NCI-H187 (cell line): Measurements from ENCODE around the gene CCDC51.
"Not testable (repeated sequence)": the region's sequence is repeated elsewhere in the genome, so short reads cannot be mapped to it uniquely, and the experiment has no call there.

ENCODE experiments used
- DNase-seq, 2 experiments: peaks; one replicate each; lab custom pipeline; 2025; lab: John Stamatoyannopoulos, UW

Gene CCDC51, protein sequence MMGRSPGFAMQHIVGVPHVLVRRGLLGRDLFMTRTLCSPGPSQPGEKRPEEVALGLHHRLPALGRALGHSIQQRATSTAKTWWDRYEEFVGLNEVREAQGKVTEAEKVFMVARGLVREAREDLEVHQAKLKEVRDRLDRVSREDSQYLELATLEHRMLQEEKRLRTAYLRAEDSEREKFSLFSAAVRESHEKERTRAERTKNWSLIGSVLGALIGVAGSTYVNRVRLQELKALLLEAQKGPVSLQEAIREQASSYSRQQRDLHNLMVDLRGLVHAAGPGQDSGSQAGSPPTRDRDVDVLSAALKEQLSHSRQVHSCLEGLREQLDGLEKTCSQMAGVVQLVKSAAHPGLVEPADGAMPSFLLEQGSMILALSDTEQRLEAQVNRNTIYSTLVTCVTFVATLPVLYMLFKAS

DNA sequence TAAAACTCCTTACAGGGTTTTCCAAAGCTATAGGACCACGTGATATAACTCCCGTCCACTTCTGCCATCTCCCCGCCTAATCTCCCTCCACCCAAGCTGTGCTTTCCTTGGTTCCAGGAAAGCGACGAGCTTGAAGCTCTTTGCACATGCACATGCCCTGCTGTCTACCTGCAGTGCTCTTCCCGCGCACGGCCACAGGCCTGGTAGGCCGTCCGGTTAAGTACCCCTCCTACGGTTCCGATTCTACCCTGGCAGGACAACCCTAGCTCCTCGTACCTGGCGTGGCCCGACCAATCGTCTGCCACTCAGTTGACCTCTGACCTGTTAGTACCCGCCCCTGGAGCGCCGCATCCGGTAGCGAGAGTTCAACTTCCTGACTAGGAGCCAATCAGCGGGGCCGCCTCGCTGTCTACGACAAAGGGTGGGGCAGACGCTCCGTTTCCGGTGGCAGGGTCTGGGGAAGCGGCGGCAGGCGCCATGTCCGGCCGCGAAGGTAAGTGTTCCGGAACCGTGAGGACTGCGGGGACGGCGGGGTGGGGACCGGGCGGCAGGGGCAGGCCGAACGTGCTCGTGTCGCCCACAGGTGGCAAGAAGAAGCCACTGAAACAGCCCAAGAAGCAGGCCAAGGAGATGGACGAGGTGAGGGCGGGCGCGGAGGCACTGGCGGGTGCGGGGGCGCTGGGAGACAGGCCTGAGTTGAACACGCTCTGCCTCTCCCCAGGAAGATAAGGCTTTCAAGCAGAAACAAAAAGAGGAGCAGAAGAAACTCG lies at the start of gene CCDC51, which contains the start of gene TMA7:
Gene CCDC51 (minus strand): TSS at position 300 of the 770 bp plus-strand sequence. CDS start 4,991 bp downstream, outside the sequence.
Gene TMA7 (plus strand): TSS at position 438 of the 770 bp plus-strand sequence. CDS start 40 bp downstream, at position 478.
- peak; percentile 78 to 90 for DNase-seq

DNA sequence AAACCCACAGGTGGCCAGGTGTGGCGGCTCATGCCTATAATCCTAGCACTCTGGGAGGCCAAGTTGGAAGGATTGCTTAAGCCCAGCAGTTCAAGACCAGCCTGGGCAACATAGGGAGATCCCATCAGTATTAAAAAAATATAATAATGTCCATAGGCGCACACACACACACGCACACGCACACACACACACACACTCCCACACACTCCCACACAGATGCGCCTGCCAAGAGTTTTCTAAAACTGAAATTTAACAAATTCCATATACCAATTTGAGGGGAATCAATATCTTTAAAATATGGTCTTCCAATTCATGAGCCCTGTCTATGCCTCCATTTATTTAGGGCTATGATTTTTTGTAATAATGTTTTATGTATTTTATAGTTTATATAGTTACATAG lies 47.0 kb upstream of the CCDC51 start:
- DNase-seq: no peak

DNA sequence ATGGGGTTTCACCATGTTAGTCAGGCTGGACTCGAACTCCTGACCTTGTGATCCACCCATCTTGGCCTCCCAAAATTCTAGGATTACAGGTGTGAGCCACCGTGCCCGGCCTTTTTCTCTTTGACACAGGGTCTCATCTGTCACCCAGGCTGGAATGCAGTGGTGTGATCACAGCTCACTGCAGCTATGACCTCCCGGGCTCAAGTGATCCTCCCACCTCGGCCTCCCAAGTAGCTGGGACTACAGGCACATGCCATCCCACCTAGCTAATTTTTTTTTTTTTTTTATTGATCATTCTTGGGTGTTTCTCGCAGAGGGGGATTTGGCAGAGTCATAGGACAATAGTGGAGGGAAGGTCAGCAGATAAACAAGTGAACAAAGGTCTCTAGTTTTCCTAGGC lies 42.9 kb upstream of the CCDC51 start:
- DNase-seq: not testable (repeated sequence)

DNA sequence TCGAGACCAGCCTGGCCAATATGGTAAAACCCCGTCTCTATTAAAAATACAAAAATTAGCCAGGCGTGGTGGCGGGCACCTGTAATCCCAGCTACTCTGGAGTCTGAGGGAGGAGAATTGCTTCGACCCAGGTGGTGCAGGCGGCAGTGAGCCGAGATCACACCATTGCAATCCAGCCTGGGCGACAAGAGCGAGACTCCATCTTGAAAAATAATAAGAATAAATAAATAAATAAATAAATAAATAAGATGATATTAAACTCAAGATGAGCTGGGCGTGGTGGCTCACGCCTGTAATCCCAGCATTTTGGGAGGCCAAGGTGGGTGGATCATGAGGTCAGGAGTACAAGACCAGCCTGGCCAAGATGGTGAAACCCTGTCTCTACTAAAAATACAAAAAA lies 41.0 kb upstream of the CCDC51 start:
- DNase-seq: not testable (repeated sequence)

DNA sequence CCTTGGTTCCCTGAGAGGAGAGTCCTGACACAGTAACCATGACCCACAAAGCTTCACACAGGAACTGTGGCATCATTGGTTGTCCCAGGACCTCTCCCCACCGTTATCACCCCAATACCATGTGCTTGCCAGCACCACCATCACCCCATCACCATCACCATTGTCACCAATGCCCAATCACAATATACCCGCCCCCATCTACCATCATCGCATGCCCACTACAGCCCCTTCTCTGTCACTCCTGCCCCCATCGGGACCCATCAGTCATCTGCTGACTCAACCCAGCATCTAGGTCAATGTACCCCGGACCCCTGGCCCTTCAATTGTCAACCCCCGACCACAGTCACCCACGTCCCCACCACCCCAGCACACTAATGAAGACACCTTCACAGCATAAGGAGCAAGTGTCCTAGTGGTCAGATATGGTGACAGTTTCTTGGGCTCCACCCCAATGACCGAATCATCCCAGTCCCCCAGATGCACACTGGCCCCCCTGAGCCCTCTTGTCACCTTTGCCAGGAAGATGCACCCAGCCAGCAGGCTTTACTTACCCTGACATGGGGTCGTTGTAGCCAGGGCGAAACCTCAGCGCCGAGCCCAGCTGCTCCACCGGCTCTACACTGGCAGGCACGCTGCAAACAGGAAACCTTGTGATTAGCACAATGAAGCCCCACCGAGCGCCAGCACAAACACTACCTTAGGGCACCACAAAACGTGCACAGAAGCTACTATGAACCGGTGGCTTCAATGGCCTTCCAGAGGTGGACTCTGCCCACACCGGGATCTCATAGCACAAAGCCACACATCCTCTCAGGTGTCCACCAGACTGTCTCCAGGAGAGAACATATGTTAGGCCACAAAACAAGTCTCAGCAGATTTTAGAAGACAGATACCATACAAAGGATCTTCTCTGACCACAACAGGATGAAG lies 39.0 kb upstream of the CCDC51 start:
- DNase-seq: no peak

DNA sequence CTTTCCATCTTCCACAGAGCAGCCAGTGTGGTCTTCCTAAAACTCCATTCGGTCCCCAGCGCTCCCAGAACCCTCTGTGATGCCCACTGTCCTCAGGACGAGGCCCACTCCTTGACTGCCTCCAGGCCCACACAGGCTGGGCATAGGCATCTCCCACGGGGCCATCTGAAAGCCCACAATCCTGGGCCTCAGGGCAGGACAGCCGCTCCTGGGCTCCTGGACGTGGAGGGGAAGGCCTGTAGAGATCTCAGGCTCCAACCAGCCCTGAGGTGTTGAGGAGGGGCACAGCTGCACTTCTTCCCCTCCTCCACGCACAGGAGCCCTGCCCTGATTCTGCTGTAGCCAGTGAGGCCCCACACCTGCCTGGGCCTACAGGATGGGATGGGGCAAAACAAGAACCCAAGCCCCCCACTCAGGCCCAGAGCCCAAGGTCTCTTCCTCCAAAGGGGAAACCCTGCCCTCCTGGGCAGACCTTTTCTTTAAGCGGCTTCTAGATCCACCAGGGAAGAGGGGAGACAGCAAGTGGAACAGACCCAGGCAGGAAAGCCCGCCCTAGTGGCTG lies 38.1 kb upstream of the CCDC51 start:
- no peak for DNase-seq

DNA sequence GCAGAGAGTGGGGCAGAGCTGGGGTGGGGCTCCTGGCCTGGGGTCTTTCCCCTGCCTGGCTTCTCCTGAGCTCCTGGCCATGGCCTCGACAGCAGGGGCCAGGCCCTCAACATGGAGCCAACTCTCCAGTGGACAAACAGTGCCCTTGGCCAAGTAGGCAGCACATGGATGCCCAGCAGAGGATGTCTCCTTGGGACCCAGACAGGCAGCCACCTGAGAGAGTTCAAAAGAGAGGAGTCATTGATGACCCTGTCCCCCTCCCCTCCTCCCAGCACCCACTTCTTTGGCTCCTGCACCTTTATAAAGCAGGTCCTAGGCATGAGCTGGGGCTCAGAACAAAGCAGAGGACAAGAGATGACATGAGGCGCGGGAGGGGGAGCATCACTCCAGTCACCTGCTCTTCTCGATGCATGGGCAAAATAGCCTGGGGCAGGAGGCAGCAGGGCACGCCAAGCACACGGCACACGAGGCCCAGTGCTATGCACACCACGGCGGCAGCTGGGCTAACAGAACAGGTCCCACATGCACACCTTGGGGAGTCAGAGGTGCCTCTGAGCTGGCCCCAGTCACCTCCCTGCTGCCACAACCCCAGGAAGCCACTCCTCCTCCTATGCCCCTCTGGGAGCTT lies 36.6 kb upstream of the CCDC51 start:
- no peak for DNase-seq

DNA sequence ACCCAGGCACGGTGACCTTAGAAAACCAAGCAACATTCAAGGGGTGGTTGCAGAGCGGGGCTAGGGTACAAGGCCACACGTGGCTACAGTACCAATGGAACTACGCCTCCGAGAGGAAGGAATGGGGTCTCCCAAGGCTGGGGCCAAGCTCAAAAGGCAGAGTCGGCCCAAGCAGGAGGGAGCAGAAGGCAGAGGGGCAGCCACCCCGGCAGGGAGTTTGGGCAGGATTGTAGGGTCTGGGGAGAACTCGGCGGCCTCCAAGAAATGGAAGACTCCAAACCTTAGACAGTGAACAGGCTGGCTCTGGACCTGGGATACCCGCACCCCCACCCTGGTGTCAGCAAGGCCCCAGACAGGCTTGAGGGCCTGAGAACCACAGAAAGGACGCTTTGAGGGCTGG lies 35.3 kb upstream of the CCDC51 start:
- no peak for DNase-seq

DNA sequence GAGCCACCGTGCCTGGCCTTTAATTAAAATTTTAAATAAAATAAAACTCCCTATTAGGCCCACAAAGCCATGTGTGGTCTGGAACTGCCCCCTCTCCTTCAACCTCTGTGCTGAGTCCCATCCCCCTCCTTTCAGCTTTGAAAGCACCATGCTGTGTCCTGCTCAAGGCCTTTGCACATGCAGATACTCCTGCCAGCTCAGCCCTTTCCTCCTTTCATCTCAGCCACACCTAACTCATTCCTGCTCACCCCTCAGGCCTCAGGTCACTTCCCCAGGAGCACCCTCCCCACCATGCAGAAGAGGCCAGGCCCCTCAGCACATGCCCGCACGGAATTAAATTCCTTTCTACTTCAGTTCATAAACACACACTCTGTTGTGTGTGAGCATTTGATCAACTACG lies 34.7 kb upstream of the CCDC51 start:
- no peak for DNase-seq

DNA sequence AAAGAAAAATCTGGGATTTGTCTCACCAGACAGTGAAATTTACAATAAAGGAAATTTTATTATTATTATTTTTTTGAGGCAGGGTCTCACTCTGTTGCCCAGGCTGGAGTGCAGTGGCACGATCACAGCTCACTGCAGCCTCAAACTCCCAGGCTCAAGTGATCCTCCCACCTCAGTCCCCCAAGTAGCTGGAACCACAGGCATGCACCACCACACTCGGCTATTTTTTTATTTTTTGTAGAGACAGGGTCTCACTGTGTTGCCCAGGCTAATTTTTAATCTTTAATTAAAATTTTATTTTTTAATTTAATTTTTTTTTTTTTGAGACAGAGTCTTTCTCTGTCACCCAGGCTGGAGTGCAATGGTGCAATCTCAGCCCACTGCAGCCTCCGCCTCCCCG lies 34.1 kb upstream of the CCDC51 start:
- DNase-seq: not testable (repeated sequence)

DNA sequence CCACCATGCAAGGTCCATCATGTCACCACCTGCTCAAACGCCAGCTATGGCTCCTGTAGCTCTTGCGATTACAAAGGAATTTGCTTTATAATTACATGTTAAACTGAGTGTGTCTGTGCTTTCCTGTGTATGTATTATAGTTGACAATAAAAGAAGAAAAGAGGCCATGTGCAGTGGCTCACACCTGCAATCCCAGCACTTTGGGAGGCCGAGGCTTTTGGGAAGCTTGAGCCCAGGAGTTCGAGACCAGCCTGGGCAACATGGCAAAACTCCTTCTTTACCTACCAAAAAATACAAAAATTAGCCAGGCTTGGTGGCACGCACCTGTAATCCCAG lies 33.7 kb upstream of the CCDC51 start:
- DNase-seq: no peak

DNA sequence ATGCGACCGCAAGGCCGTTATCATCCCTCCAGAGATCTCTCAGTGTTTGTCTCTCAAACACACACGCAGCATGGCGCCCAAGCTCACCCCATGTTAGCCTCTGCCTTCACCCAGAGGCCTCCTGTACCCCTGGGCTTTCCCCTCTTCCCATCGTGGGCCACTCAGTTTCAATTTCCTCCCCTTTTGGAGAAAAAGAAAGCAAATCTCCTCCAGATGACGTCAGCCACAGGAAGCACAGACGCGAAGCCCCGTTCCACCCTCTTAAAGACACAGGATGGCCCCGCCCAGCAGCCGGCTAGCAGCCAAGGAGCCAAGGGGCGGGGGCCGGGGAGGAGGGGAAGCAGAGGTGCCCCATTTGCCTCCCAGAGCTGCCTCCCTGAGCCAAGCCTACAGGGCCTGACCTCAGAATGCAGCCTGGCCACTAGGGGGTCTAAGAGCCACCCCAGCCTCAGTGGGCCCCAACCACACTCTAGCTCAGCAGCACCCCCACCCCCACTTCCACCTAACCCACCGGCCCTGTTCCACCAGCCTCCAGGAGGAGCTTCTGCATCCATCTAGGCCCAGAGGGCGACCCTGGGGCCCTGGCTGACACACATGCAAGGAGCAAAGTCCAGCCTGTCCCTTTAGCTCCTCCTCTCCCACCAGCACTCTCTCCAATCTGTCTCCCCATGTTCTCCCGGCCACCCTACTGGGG lies 33.2 kb upstream of the CCDC51 start:
- peak; percentile 16 to 68 for DNase-seq

DNA sequence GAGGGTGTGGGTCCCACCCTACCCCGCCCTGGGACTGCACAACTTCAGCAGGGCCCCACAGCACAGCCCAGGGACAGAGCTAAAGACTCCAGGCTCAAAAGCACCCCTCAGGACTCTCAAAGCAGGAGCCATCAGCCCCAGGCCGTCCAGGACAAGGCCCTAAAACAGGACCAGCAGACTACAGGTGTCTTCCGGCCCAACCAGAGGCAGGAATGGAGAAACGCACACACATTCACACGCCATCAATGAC lies 32.7 kb upstream of the CCDC51 start:
- no peak for DNase-seq

DNA sequence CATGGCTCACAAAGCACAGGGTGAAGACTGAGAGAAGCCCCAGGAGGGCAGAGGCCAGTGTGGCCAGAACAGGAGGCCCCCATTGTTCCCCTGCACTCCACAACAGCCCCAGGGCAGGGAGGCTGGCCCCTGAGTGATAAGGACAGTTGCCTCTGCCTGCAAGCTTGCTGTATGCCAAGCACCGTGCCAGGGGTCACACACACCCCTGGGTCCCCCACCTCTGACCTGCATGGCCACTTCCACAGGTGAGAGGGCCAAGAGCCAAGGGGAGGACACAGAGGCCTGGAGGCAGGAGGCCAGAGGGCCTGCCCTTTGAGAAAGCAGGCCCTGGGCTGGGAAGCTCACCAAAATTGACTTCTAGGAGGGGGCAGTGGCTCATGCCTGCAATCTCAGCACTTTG lies 30.4 kb upstream of the CCDC51 start:
- no peak for DNase-seq

DNA sequence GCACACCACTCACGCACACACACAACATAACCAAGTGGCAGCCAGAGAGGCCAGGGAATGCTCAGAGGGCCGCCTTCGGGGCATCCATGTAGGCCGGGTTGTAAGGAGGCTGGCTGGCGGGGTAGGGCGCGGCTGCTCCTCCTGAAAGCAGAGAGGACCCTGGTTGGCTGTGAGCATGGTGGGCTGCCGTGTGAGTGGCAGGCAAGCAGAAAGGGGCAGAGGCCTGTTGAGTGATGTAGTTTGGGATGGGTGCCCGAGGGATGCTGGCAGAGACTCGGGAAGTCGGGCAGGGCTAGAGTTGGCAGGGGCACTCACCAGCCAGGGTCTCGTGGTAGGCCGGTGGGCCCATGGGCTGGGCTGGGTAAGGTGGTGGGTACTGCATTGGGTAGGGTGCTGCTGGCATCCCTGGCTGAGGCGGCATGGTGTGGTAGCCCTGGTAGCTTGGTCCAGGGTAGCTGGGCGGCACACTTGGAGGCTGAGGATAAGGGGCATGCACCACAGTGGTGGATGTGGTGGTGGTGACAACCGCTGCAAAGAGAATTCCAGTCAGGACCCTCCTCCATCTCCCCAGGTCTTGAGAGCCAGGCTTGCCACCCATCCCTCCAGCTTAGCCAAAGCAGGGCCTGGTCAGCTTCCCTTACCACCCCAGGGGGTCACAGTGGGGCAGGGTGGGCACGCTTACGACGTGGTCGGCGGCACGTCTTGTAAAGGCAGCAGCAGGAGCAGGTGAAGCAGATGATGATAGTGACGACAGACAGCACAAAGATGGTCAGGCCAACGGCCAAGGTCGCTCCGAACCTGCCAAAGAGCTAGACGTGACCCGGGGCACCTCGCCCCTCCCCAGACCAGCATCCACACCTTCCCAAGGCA lies 29.4 kb upstream of the CCDC51 start:
- DNase-seq: no peak

DNA sequence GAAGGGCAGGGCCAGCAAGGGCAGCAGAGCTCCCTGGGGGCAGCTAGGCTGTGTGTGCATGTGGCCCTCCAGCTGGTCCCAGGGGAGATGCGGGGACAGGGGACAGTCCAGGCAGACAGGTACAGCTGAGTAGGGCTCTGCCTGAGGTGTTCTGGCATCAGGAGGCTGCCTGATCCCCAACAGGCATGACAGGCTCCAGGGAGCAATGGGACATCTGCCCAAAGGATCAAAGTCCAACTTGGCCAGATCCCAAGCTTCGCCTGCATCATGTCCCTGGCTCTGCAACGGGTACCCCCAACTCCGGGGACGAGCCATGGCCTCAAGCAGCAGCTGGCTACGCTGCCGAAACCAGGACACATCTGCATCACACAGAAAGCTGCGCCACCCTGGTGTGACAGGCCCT lies 28.4 kb upstream of the CCDC51 start:
- no peak for DNase-seq

DNA sequence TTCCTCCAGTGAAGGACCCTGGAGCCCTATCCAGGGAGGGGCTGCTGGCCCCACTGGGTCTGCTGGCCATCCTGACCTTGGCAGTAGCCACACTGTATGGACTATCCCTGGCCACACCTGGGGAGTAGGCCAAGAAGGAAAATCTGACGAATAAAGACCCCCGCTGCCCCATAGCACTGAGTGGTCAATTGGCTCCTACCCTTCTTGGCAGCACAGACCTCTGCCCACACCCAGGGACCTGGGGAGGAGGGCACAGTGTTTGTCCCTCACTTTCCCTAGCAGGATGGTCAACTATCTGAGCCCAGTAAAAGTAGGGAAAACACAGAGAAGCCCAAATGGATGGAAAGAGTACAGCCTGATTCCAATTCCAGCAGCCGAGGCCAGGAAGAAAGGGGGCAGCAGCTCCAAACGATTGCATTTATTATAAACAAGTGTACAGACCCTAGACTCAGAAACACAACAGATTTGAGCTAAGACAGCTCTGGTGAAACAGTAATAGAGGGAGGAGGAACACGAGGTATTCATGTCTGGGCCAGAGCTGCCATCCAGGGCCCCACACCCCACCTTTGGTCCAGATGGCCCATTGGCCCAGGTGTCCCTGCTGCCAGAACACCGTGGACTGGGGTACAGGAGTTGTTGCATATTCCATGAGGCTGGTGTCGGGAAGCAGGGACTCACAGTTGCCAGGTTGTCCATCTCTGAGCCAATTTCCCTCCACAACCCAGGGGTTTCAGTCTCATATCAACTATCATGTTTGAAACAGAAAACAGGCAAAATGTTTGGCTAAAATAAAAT lies 27.8 kb upstream of the CCDC51 start:
- no peak for DNase-seq

DNA sequence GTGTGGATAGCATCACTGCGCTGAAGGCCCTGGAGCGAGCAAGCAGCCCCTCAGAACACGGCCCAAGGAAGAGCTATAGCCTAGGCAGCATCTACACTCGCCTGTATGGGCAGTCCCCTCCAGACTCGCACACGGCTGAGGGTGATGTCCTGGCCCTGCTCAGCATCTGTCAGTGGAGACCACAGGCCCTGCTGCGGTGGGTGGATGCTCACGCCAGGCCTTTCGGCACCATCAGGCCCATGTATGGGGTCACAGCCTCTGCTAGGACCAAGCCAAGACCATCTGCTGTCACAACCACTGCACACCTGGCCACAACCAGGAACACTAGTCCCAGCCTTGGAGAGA lies 27.2 kb upstream of the CCDC51 start:
- no peak for DNase-seq

DNA sequence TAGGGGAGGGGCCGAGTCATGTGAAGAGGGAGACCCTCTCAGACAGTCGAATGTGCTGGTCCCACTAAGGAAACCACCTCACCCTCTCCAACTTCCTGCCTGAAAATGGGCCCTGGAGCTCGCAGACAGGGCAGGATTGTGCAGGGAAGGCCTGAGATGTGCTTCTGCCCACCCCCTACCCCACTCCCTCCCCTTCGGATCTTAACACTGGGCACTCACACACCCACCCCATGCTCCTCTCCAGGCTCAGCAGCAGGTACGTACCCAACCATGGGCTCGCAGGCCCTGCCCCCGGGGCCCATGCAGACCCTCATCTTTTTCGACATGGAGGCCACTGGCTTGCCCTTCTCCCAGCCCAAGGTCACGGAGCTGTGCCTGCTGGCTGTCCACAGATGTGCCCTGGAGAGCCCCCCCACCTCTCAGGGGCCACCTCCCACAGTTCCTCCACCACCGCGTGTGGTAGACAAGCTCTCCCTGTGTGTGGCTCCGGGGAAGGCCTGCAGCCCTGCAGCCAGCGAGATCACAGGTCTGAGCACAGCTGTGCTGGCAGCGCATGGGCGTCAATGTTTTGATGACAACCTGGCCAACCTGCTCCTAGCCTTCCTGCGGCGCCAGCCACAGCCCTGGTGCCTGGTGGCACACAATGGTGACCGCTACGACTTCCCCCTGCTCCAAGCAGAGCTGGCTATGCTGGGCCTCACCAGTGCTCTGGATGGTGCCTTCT lies 26.6 kb upstream of the CCDC51 start:
- no peak for DNase-seq
